OCI-LY3 (cell line): ENCODE measurements around the gene GMPPA.

Experiments
- CTCF ChIP-seq: fragments of 200-600, 300-600 bp; sonication (generic); IDR thresholded peaks from 2 replicates; pipeline ENCODE4 v1.5.1; 2014; ENCODE audit warnings: antibody characterized with exemption, low read length, low read depth
- EZH2phosphoT487 ChIP-seq: fragments of 200-600 bp; shearing (Covaris generic); IDR thresholded peaks from 2 replicates; pipeline ENCODE4 v1.6.1; 2018; ENCODE audit warnings: antibody characterized with exemption, mixed run types, low read depth

- TF ChIP-seq CTCF, result no peak
- TF ChIP-seq EZH2phosphoT487, result no peak
Measured at GRCh38 chr2:219475278-219475677, 23.4 kb upstream of the GMPPA start.
